ENCODE results near the gene CHRNA3. TPM values are rescaled to one million over a fixed set of nuclear protein-coding genes. Genes with fewer than 3 reads are reported as not detected.
"Not testable (repeated sequence)": the region's sequence is repeated elsewhere in the genome, so short reads cannot be mapped to it uniquely, and the experiment has no call there.

Gene CHRNA3
- total and polyA plus RNA-seq, 8 donors, result 0.05 to 1.0 (median 0.20) TPM; not detected in 2

GRCh38 chr15:78617516-78617915 is 3.3 kb downstream of the CHRNA3 start:
- no peak overlapping the region for H3K27ac ChIP-seq
- DNase-seq, result no peak
- no peak overlapping the region for H3K4me3 ChIP-seq
- no peak for ATAC-seq
- H3K4me1 ChIP-seq, result peaks cover 0 to 5% (median 0%) of the 10 kb centered on the region in 3 donors
- H3K9me3 ChIP-seq, result no peaks in the 10 kb centered on the region
- intact Hi-C loops (cut with DNase I), result loop anchor here in 2 of 3 donors (5.0 to 10.0 kb wide), 3 partner anchors 90 to 137 kb away; no protein-coding TSS in a partner anchor
- peaks cover 0 to 11% (median 2%) of the 10 kb centered on the region in 4 donors for H3K27me3 ChIP-seq
- no peak for TF ChIP-seq CTCF (IDR thresholded peaks at IDR 0.05)
- H3K36me3 ChIP-seq, result no peaks in the 10 kb centered on the region
- FAIRE-seq, result no peak
- 72 to 73% methylated on average over 5 of the region's 5 CpGs for WGBS, 2 donors

GRCh38 chr15:78617076-78617475 is 3.7 kb downstream of the CHRNA3 start:
- ATAC-seq (no peak), DNase-seq (no peak), FAIRE-seq (no peak)
- Histone ChIP-seq H3K4me1 (peaks cover 0 to 5% (median 0%) of the 10 kb centered on the region in 3 donors), H3K27me3 (peaks cover 0 to 11% (median 2%) of the 10 kb centered on the region in 4 donors), H3K4me3 (no peak overlapping the region), H3K36me3 (no peaks in the 10 kb centered on the region), H3K9me3 (no peaks in the 10 kb centered on the region), H3K27ac (no peak overlapping the region)
- 59 to 72% methylated on average over 7 of the region's 7 CpGs for WGBS, 2 donors
- intact Hi-C loops (cut with DNase I), result loop anchor here in 2 of 3 donors (5.0 to 10.0 kb wide), 3 partner anchors 90 to 138 kb away; no protein-coding TSS in a partner anchor
- no peak for TF ChIP-seq CTCF (IDR thresholded peaks at IDR 0.05)

- Histone ChIP-seq H3K27me3 (peaks cover 0 to 11% (median 2%) of the 10 kb centered on the region in 4 donors), H3K4me3 (no peak overlapping the region), H3K27ac (no peak overlapping the region), H3K9me3 (no peaks in the 10 kb centered on the region), H3K36me3 (no peaks in the 10 kb centered on the region), H3K4me1 (peaks cover 0 to 5% (median 0%) of the 10 kb centered on the region in 3 donors)
- no peak for TF ChIP-seq CTCF (IDR thresholded peaks at IDR 0.05)
- no peak for ATAC-seq
- DNase-seq, result no peak
- no peak for FAIRE-seq
- intact Hi-C loops (cut with DNase I), result loop anchor here in 2 of 3 donors (5.0 to 10.0 kb wide), 3 partner anchors 91 to 138 kb away; no protein-coding TSS in a partner anchor
- WGBS, 2 donors, result 66 to 68% methylated on average over 2 of the region's 2 CpGs
Observed at GRCh38 chr15:78616506-78616905, 4.3 kb downstream of the CHRNA3 start.

- no peaks in the 10 kb centered on the region for H3K9me3 ChIP-seq
- peaks cover 0 to 3% (median 0%) of the 10 kb centered on the region in 3 donors for H3K4me1 ChIP-seq
- TF ChIP-seq CTCF (IDR thresholded peaks at IDR 0.05), result no peak
- 64 to 83% methylated on average over 3 of the region's 3 CpGs for WGBS, 2 donors
- H3K27ac ChIP-seq, result no peak overlapping the region
- H3K27me3 ChIP-seq, result peaks cover 0 to 11% (median 0%) of the 10 kb centered on the region in 4 donors
- H3K4me3 ChIP-seq, result no peak overlapping the region
- H3K36me3 ChIP-seq, result no peaks in the 10 kb centered on the region
- no peak for ATAC-seq
- DNase-seq, result no peak
- intact Hi-C loops (cut with DNase I), result loop anchor here in 2 of 3 donors (5.0 to 10.0 kb wide), 3 partner anchors 92 to 140 kb away; no protein-coding TSS in a partner anchor
- FAIRE-seq, result no peak
Observed at GRCh38 chr15:78615151-78615589, 5.6 kb downstream of the CHRNA3 start.

- no peaks in the 10 kb centered on the region for H3K9me3 ChIP-seq
- TF ChIP-seq CTCF (IDR thresholded peaks at IDR 0.05), result no peak
- no peaks in the 10 kb centered on the region for H3K4me1 ChIP-seq
- H3K4me3 ChIP-seq, result no peak overlapping the region
- ATAC-seq (no peak), FAIRE-seq (no peak), DNase-seq (no peak)
- intact Hi-C loops (cut with DNase I), result loop anchor here in 1 of 3 donors (10.0 kb wide), 1 partner anchor 141 kb away; no protein-coding TSS in a partner anchor
- WGBS, 2 donors, result 61 to 72% methylated on average over 3 of the region's 3 CpGs
- no peaks in the 10 kb centered on the region for H3K36me3 ChIP-seq
- no peak overlapping the region for H3K27ac ChIP-seq
- H3K27me3 ChIP-seq, result peaks cover 0 to 1% (median 0%) of the 10 kb centered on the region in 4 donors
Observed at GRCh38 chr15:78614021-78614420, 6.8 kb downstream of the CHRNA3 start.

- H3K36me3 ChIP-seq; intact Hi-C loops (cut with DNase I); H3K27me3 ChIP-seq; DNase-seq; FAIRE-seq; H3K4me3 ChIP-seq; H3K27ac ChIP-seq; H3K9me3 ChIP-seq; ATAC-seq; H3K4me1 ChIP-seq: not testable (repeated sequence)
- 66 to 91% methylated on average over 2 to 3 of the region's 3 CpGs for WGBS, 2 donors
Observed at GRCh38 chr15:78609551-78609950, 11.2 kb downstream of the CHRNA3 start.
